MCF 10A (cell line): ENCODE results near the gene TECTA. TPM values are rescaled to one million over a fixed set of nuclear protein-coding genes. Genes with fewer than 3 reads are reported as not detected.
"Not testable (repeated sequence)": the region's sequence is repeated elsewhere in the genome, so short reads cannot be mapped to it uniquely, and the experiment has no call there.

Experiments
- BruUV-seq: library from RNA; stranded (reverse); fragments of 400-500 nt; replicated peaks from 2 replicates; lab custom pipeline; 2021; lab: Mats Ljungman, UMichigan
- CTCF ChIA-PET: fragments of 300-600 bp; sonication (Branson Sonifier 250); formaldehyde crosslinking; extraction: SDS; loops from one replicate; lab custom pipeline; 2021; ENCODE audit warnings: antibody characterized with exemption, inconsistent platforms; lab: Yijun Ruan, JAX
- POLR2A ChIA-PET: fragments of 300-600, 350-650 bp; sonication (Branson Sonifier 250); formaldehyde crosslinking; extraction: SDS; loops from one replicate; lab custom pipeline; 2020; ENCODE audit warnings: antibody characterized with exemption, inconsistent platforms; lab: Yijun Ruan, JAX
- DNase-seq: peaks from one replicate; pipeline ENCODE4 v3.0.0-alpha.2; 2018; ENCODE audit not compliant: unreplicated experiment
- H3K27ac Mint-ChIP-seq: one replicate; pipeline ENCODE4 v1.8.0; 2022; ENCODE audit warnings: mild to moderate bottlenecking, low read depth, mixed read lengths; ENCODE audit not compliant: unreplicated experiment
- H3K27me3 Mint-ChIP-seq: one replicate; pipeline ENCODE4 v1.8.0; 2022; ENCODE audit warnings: mixed read lengths; ENCODE audit not compliant: insufficient read depth, unreplicated experiment
- H3K36me3 Mint-ChIP-seq: one replicate; pipeline ENCODE4 v1.8.0; 2022; ENCODE audit warnings: mild to moderate bottlenecking, moderate library complexity, mixed read lengths; ENCODE audit not compliant: insufficient read depth, unreplicated experiment
- H3K4me1 Mint-ChIP-seq: one replicate; pipeline ENCODE4 v1.8.0; 2022; ENCODE audit warnings: mixed read lengths; ENCODE audit not compliant: insufficient read depth, unreplicated experiment
- H3K4me3 Mint-ChIP-seq: one replicate; pipeline ENCODE4 v1.8.0; 2022; ENCODE audit warnings: mild to moderate bottlenecking, moderate library complexity, mixed read lengths; ENCODE audit not compliant: unreplicated experiment
- H3K9me3 Mint-ChIP-seq: one replicate; pipeline ENCODE4 v1.8.0; 2022; ENCODE audit warnings: mixed read lengths; ENCODE audit not compliant: unreplicated experiment
- intact Hi-C: fragments of 100-400 bp; cut with micrococcal nuclease; formaldehyde crosslinking; loops from 2 replicates; pipeline ENCODE4 v1.14.1; 2022
- total RNA-seq: library from RNA; stranded (reverse); gene quantifications from 2 replicates; pipeline ENCODE4 v1.2.3, GENCODE V29; 2022
- TF ChIP-seq, protein P1 (sequence below): fragments of 200-600 bp; IDR thresholded peaks from one replicate; pipeline ENCODE4 v1.8.0; 2022; ENCODE audit warnings: antibody characterized with exemption, mild to moderate bottlenecking; ENCODE audit not compliant: unreplicated experiment

The TECTA gene
- total RNA-seq, 1 experiment from 2014 or later = 0.30 TPM

DNA sequence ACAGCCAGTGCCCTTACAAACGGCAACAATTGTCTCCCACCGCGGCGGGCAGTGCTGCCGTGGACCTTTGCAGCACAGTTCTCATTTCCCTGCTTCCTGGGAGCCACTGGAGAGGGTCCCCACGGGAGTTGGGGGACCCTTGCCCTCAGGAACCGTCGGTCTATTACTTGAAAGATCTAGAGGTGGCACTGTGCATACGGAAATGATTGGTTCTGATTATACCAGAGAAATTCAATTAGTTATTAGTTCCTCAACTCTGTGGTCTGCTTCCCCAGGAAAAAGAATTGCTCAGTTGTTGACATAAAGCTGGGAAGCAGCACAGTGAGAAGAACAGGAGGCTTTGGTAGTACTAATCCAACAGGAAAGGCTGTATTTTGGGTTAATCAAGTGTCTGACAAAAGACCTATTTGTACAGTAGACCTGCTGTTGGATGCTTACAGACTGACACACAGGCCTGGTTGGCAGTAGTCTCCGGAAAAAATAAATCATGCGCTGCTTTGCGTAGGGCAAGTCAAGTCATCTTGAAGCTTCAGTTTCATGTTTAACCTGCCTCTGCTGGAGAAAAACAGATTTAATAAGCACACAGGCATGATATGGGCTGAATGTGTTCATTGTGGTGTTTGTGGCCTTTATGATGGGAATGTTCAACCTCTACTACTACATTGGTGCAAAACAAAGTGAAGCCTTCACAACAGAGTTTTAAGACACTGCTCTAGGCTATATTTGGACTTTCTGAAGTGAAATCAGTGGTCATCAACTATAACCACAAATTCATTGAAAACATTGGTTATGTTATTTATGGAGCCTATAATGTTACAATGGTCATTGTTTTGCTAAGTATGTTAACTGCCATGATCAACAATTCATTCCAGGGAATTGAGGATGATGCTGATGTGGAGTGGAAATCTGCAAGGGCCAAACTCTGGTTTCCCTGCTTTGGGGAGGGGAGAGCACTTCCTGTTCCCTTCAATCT lies 136.9 kb downstream of the TECTA start:
- BruUV-seq = no TSS peak
- Mint-ChIP-seq H3K36me3 (no peaks in the 10 kb centered on the region), H3K4me1 (peaks cover 14% of the 10 kb centered on the region), H3K9me3 (no peaks in the 10 kb centered on the region), H3K27ac (no peak overlapping the region), H3K4me3 (no peak overlapping the region), H3K27me3 (peaks cover 79% of the 10 kb centered on the region)
- intact Hi-C loops = no loop called here
- CTCF ChIA-PET = interaction anchor here (0.6 kb wide), 3 partner anchors 16 to 82 kb away, joined by 3 read pairs; no protein-coding TSS in a partner anchor
- DNase-seq = no peak
- POLR2A ChIA-PET = no interaction called here
- TF ChIP-seq, protein P1, sequence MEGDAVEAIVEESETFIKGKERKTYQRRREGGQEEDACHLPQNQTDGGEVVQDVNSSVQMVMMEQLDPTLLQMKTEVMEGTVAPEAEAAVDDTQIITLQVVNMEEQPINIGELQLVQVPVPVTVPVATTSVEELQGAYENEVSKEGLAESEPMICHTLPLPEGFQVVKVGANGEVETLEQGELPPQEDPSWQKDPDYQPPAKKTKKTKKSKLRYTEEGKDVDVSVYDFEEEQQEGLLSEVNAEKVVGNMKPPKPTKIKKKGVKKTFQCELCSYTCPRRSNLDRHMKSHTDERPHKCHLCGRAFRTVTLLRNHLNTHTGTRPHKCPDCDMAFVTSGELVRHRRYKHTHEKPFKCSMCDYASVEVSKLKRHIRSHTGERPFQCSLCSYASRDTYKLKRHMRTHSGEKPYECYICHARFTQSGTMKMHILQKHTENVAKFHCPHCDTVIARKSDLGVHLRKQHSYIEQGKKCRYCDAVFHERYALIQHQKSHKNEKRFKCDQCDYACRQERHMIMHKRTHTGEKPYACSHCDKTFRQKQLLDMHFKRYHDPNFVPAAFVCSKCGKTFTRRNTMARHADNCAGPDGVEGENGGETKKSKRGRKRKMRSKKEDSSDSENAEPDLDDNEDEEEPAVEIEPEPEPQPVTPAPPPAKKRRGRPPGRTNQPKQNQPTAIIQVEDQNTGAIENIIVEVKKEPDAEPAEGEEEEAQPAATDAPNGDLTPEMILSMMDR = no peak

DNA sequence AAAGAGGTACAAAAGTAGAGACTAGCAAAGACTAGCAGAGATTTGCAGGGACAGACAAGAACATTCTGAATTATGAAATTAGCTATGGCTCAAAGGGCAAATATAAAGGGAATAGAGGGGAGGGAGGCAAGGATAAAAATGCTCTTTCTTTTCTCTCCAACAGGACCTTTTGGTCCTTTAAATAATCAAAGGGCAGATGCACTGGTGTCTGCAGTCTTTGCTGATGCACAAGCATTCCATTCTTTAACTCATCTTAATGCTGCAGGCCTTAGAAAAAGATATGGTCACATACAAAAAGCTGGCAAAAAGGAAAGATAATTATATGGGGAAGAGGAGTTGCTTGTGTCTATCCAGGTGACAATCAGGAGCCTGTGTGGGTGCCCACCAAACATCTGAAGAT lies 137.9 kb downstream of the TECTA start:
- H3K4me3 Mint-ChIP-seq = no peak overlapping the region
- intact Hi-C loops = no loop called here
- no TSS peak for BruUV-seq

DNA sequence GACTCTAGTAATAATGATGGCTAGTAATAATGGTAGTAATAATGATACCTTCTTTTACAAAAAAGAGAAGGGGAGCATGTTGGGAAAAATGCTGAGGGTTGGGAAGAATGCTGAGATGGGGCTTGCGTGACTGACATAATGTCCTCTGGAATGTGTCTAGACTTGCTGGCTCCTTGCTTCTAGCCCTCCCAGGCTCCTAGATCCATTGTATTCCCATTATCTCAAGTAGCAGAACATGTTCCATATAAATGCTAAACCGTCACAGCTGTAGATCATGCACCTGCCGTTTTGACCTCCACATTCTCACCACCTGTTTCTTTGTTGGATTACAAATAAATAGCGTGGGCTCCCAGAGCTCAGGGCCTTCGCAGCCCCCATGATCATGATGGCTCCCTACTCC lies 139.0 kb downstream of the TECTA start:
- CTCF ChIA-PET, H3K27ac Mint-ChIP-seq, intact Hi-C loops, BruUV-seq, H3K36me3 Mint-ChIP-seq, POLR2A ChIA-PET, H3K9me3 Mint-ChIP-seq, DNase-seq, H3K4me3 Mint-ChIP-seq: not testable (repeated sequence)
- H3K4me1 Mint-ChIP-seq = peaks cover 14% of the 10 kb centered on the region
- H3K27me3 Mint-ChIP-seq = peaks cover 64% of the 10 kb centered on the region

More for the DNA sequence above, 137.9 kb downstream of the TECTA start:
- H3K36me3 Mint-ChIP-seq = no peaks in the 10 kb centered on the region
- CTCF ChIA-PET = interaction anchor here (0.6 kb wide), 1 partner anchor 214 kb away, joined by 3 read pairs; no protein-coding TSS in a partner anchor
- no peak overlapping the region for H3K27ac Mint-ChIP-seq
- peaks cover 74% of the 10 kb centered on the region for H3K27me3 Mint-ChIP-seq
- TF ChIP-seq, protein P1 = no peak
- DNase-seq = no peak
- POLR2A ChIA-PET = no interaction called here
- H3K4me1 Mint-ChIP-seq = peaks cover 14% of the 10 kb centered on the region
- H3K9me3 Mint-ChIP-seq = no peaks in the 10 kb centered on the region

DNA sequence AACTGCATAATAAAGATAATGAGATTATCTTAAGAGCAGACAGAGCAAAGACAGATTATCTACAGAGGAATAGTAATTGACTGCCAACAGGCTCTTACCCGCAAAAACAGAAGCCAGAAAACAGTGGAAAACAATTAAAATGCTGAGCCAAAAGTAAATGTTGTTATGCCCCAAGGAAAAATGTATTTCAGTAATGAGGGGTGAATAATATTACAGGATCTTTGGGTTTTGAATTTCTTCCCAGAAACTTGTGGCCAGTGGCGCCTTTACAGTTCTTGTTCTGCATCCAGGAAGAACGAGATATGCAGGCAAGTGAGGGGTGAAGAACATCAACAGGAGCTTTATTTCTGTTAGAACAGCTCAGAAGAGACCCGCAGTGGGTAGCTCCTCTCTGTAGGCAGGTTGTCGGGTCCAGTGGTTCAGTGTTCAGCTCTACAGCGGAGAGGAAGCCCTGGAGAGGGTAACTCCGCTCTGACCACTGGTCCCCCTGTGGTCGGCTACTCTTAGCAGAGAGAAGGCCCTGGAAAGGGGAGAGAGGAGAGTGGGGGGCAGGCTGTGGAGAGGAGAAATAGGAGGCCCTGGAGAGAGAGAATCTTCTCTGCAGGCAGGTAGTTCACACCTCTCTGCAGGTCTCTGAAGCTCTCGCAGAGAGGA lies 139.7 kb downstream of the TECTA start:
- TF ChIP-seq, protein P1 = no peak
- H3K27ac Mint-ChIP-seq = no peak overlapping the region
- H3K36me3 Mint-ChIP-seq = no peaks in the 10 kb centered on the region
- H3K4me3 Mint-ChIP-seq = no peak overlapping the region
- POLR2A ChIA-PET = interaction anchor here (0.5 kb wide), 1 partner anchor 206 kb away, joined by 3 read pairs; no protein-coding TSS in a partner anchor
- CTCF ChIA-PET = interaction anchor here (0.7 to 1.7 kb wide), 2 partner anchors 9 to 295 kb away, joined by 3 read pairs; no protein-coding TSS in a partner anchor
- no TSS peak for BruUV-seq
- intact Hi-C loops = no loop called here
- no peaks in the 10 kb centered on the region for H3K9me3 Mint-ChIP-seq
- H3K27me3 Mint-ChIP-seq = peaks cover 56% of the 10 kb centered on the region
- H3K4me1 Mint-ChIP-seq = peaks cover 14% of the 10 kb centered on the region
- DNase-seq = no peak

Other genes with a start within 250 kb of the TECTA start
- 16.5 and 17.2 TPM in 2 replicates for gene TBCEL, start 77.1 kb upstream of the TECTA start, total RNA-seq
- gene SC5D, start 191.5 kb downstream of the TECTA start, total RNA-seq = 25.9 and 27.6 TPM in 2 replicates